HG03469 (cell line): Measurements from ENCODE around the gene CCAR1.
"Not testable (repeated sequence)": the region's sequence is repeated elsewhere in the genome, so short reads cannot be mapped to it uniquely, and the experiment has no call there.

Source experiments
- ATAC-seq: cut with Tn5 transposase; IDR thresholded peaks from one replicate; pipeline ENCODE4 v1.9.1; 2021; ENCODE audit warnings: mild to moderate bottlenecking, moderate library complexity, moderate number of reproducible peaks; ENCODE audit not compliant: unreplicated experiment

Gene CCAR1

DNA sequence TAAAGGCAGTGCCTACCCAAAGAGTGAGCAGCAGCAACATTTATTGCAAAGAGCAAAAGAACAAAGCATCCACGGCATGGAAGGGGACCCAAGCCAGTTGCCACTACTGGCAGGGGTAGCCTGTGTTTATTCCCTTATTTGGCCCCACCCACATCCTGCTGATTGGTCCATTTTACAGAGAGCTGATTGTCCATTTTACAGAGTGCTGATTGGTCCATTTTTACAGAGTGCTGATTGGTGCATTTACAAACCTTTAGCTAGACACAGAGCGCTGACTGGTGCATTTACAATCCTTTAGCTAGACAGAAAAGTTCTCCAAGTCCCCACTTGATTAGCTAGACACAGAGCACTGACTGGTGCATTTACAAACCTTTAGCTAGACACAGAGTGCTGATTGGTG lies 101.6 kb downstream of the CCAR1 start:
- ATAC-seq = not testable (repeated sequence)

DNA sequence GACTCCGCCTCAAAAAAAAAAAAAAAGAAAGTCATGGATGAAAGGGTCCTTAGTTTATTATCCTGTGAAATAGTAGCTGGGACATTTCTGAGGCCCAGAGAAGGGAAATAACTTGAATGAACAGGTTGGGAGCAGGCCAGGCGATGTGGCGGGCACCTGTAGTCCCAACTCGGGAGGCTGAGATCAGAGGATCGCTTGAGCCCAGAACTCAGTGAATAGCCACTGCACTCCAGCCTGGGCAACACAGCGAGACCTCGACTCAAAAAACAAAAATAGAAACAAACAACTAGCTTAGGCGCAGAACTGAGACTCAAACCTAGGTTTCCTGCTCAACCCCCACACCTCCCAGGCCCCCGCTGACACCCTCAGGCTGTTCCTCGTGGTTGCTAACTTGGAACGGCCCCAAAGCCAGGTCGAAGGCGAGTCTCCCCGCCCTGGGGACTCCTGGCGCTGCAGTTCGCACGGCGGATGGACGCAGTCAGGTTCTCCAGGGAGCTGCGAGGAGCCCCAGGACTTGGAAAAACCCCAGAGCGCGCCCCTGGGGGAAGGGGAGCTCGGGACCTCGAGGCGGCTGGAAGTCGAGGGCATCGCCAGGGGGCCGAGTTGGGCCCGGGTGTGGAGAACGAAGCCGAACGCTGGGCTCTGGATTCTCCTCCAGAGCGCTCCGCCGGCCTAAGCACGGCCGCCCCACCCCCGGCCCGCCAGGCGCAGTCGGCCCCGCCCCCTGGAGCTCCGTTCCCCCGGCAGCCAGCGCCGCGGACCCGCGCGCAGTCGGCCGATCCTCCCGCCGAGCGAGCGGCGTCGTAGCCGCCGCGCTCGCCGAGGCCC lies 105.9 kb downstream of the CCAR1 start, which contains the start of gene STOX1:
Gene STOX1 (plus strand): TSS at position 768 of the 828 bp plus-strand sequence. CDS start 93 bp downstream, outside the sequence.
- ATAC-seq = peak; percentile 51

DNA sequence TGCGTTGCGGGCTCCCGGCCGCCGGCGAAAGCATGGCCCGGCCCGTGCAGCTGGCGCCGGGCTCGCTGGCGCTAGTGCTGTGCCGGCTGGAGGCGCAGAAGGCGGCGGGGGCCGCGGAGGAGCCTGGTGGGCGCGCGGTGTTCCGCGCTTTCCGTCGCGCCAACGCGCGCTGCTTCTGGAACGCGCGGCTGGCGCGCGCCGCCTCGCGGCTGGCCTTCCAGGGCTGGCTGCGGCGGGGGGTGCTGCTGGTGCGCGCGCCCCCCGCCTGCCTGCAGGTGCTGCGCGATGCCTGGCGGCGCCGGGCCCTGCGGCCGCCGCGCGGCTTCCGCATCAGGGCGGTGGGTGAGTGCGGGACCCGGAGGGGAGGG lies 106.5 kb downstream of the CCAR1 start:
- peak; percentile 26 for ATAC-seq

DNA sequence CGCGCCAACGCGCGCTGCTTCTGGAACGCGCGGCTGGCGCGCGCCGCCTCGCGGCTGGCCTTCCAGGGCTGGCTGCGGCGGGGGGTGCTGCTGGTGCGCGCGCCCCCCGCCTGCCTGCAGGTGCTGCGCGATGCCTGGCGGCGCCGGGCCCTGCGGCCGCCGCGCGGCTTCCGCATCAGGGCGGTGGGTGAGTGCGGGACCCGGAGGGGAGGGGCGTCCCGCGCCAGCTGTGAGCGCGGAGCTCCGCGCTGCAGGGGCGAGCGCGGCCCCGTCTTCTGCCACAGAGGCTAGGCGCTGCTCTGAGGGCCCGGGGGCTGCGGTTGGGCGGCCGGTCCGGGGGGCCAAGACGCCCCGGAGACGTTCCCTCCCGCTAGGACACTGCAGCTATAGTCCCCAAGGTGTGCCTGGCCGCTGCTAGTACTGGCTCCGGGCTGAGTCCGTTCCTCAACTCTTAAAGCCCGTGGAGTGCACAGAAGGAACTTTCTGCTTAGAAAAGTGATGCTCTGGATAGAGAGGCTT lies 107.1 kb downstream of the CCAR1 start:
- ATAC-seq = peak; percentile 36

DNA sequence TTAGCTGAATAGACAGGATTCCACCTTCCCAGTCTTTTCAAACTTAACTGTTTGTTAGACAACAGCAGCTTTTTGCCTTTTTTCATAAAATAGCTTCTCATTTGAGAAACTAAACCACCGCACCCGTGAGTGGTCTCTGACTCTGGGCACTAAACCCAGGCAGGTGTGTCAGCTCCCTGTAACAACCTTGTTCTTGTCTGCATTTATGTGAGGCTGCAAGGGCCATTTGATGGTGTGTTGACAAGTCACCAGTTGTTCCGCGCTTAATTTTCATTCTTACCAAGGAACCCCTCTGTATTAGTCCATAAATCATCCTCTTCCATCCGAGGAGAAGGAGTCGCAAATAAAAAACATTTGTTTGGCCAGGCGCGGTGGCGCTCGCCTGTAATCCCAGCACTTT lies 107.8 kb downstream of the CCAR1 start:
- ATAC-seq = no peak

DNA sequence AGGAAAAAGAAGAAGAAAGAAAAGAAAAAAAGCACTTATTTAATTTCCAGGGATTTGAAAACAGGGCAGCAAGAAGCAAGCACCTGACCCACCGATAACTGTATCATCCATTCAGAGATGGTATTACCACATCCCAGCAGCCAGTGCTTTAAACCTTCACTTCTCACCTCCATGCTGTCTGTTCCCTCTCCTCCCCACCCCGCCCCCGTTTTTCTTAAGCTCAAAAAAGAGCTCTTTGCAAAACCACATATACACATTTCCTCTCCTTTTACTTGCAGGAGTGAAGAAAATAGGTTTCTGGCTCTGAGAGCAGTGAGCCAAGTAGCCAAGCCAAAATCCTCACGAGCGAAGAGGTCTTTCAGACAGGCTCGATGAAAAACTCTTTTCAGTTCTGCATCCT lies 108.5 kb downstream of the CCAR1 start:
- no peak for ATAC-seq

DNA sequence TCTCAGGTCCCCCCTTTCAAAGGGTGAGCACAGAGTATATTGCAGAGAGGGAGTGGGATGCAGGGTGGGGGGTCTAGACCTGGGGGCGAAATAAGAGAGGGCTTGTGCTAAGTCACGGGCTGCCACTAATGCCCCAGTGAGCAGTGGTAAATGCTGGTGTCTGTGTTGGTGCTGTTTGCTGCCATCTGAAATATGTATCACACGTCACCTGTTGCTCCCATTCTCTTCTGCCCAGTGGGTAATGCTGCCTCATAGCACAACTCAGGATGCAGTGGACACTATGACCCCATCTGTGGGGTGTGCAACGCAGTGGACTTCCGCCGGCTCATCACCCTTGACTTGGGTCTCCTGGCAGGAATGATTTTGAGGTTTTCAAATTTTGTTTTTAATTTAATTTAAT lies 108.9 kb downstream of the CCAR1 start:
- no peak for ATAC-seq

DNA sequence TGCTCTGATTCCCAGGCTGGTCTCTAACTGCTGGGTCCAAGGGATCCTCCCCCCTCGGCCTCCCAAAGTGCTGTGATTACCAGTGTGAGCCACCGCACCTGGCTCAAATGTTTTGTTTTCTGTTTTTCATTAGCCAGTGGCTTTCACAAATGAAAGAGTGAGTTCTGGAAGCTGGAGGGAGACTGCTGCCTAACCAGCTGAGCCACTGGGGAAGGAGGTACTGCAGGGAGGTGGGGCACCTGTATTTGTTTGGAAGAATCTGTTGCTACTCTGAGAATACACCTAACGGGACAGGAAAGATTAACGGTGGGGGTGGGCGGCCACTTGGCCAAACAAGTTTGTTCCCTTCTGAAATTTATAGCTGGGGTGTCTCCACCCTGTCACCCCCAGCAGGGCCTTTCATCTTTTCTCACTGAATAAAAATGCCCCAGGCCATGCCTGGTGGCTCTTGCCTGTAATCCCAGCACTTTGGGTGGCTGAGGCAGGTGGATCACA lies 111.0 kb downstream of the CCAR1 start:
- ATAC-seq = no peak

DNA sequence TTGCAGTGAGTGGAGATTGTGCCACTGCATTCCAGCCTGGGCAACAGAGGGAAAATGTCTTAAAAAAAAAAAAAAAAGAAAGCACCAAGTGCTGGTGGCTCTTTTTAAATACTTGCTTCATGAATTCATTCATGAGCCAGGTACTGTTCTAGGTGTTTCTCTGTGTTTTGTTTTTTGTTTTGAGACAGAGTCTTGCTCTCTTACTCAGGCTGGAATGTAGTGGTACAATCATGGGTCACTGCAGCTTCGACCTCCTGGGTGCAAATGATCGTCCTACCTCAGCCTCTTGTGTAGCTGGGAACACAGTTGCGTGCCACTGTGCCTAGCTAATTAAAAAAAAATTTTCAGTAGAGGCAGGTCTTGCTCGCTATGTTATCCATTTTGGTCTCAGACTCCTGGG lies 111.6 kb downstream of the CCAR1 start:
- no peak for ATAC-seq

DNA sequence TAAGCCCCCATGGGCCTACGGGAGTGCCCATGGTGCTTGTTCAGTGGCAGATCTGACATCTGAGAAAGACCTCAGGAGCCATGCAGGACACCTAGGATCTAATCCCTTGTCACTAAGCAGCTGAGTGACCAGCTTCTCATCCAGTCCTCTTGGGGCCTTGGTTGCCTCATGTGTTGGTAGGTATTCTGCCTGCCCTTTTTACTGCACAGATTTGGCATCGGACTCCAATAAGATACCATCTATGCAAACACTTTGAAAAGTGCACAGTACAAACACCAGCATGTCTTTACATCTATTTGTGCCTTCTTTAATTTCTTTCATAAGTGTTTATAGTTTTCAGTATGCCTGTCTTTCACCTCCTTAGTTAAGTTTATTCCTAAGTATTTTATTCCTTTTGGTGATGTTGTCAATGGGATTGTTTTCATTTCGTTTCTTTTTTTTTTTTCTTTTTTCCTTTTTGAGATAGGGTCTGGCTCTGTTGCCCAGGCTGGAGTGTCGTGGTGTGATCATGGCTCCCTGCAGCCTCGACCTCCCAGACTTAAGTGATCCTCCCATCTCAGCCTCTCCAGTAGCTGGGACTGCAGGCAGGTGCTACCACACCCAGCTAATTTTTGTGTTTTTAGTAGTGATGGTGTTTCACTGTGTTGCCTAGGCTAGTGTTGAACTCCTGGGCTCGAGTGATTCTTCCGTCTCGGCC lies 116.7 kb downstream of the CCAR1 start:
- no peak for ATAC-seq

DNA sequence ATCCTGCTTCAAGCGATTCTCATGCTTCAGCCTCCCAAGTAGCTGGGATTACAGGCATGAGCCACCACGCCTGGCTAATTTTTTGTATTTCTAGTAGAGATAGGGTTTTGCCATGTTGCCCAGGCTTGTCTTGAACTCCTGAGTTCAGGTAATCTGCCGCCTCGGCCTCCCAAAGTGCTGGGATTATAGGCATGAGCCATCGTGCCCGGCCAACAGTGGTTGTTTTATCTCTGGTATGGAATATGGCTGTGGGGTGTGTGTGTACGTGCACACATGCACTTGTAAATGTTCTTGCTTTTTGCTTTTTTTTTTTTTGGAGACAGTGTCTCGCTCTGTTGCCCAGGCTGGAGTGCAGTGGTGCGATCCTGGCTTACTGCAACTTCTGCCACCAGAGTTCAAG lies 119.6 kb downstream of the CCAR1 start:
- not testable (repeated sequence) for ATAC-seq
